HUES6 (cell line): ENCODE data around the gene SPDEF.

Source experiments
- H3K27ac ChIP-seq: 2 replicates; pipeline ENCODE4 v1.7.0; 2013; ENCODE audit warnings: low read depth, mild to moderate bottlenecking, low read length, inconsistent platforms
- H3K27me3 ChIP-seq: 2 replicates; pipeline ENCODE4 v1.6.1; 2013; ENCODE audit warnings: low read length; ENCODE audit not compliant: control insufficient read depth, insufficient read depth
- H3K36me3 ChIP-seq: 2 replicates; pipeline ENCODE4 v1.6.1; 2013; ENCODE audit warnings: low read length; ENCODE audit not compliant: control insufficient read depth, insufficient read depth
- H3K4me1 ChIP-seq: 2 replicates; pipeline ENCODE4 v1.6.1; 2013; ENCODE audit warnings: low read length; ENCODE audit not compliant: control insufficient read depth, insufficient read depth
- H3K4me3 ChIP-seq: 2 replicates; pipeline ENCODE4 v1.5.1; 2013; ENCODE audit warnings: low read depth, low read length
- H3K9ac ChIP-seq: one replicate; pipeline ENCODE4 v1.6.1; 2013; ENCODE audit warnings: mild to moderate bottlenecking, low read length
- H3K9me3 ChIP-seq: 2 replicates; pipeline ENCODE4 v1.6.1; 2013; ENCODE audit warnings: low read depth, low read length; ENCODE audit not compliant: control insufficient read depth, insufficient read depth

SPDEF gene

DNA sequence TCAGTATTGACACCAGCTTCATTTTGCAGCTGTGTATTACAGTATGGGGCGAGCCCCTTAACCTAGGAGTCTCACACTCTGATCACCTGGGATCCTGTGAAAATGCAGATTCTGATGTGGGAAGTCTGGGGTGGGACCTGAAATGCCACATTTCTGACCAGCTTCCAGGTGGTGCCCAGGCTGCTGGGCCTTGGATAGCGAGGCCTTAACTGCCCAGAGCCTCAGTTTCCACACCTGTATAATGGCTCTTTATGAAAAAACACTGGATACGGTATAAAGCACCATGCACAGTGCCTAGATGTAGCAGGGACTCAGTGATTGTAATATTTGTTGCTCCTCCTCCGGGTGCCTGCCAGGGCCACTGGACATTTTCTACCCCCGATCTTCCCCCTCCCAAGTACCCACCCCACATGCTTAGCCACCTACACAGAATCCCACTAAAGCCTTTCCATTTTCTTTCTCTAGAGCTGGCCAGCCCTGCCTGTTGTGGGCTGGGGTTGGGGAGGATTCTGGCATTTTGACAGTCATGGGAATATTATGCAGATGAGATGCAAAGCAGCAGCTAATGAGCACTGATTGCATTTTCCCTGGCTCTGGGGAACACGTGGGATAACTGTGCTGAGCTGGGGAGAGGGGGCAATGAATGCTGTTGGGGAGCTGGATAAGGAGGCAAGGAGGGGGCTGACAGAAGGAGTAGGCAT lies 44.8 kb downstream of the SPDEF start:
- Histone ChIP-seq H3K36me3 (no peaks in the 10 kb centered on the region), H3K27me3 (peaks cover 10% of the 10 kb centered on the region)

DNA sequence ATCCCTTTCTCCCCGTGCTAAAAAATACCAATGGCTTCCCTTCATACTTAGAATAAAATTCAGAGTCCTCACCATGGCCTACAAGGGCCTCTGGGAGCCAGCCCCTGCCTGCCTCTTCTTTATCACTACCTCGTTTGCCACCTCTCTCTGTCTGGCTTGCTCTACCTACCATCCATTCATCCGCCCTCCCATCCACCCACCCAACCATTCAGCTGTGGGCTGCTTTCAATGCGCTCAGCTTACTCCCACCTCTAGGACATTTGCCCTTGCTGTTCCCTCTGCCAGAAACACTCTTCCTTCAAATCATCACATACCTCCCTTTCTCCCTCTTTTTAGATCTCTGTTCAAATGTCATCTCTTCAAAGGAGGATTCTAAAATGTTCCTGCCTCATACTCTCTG lies 45.8 kb downstream of the SPDEF start:
- Histone ChIP-seq H3K9ac (no peak overlapping the region), H3K36me3 (no peaks in the 10 kb centered on the region), H3K9me3 (no peaks in the 10 kb centered on the region), H3K27me3 (peaks cover 7% of the 10 kb centered on the region), H3K27ac (no peak overlapping the region), H3K4me1 (peaks cover 22% of the 10 kb centered on the region; the same call in 1 of the 2 replicates), H3K4me3 (no peak overlapping the region)

More for the DNA sequence above, 44.8 kb downstream of the SPDEF start:
- H3K9me3 ChIP-seq = no peaks in the 10 kb centered on the region
- H3K9ac ChIP-seq = no peak overlapping the region
- H3K27ac ChIP-seq = no peak overlapping the region
- no peak overlapping the region for H3K4me3 ChIP-seq
- H3K4me1 ChIP-seq = peaks cover 25% of the 10 kb centered on the region; the same call in 1 of the 2 replicates

DNA sequence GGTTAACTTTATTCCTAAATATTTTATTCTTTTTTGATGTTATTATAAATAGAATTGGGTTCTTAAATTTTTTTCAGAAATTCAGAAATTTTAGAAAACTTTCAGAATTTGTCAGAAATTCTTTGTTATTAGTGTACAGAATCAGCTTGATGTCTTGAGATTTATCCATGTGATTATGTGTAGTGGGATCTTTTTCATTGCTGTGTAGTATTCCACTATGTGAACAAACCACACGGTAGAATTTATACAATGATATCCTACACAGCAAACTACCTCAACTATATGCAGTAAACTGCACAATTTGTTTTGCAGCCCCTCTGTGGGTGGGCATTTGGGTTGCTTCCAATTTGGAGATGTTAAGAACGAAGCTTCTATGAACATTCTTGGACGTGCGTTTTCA lies 46.3 kb downstream of the SPDEF start:
- no peaks in the 10 kb centered on the region for H3K9me3 ChIP-seq
- no peak overlapping the region for H3K9ac ChIP-seq
- no peak overlapping the region for H3K4me3 ChIP-seq
- H3K27me3 ChIP-seq = peaks cover 4% of the 10 kb centered on the region
- no peak overlapping the region for H3K27ac ChIP-seq
- no peaks in the 10 kb centered on the region for H3K36me3 ChIP-seq
- H3K4me1 ChIP-seq = peaks cover 18% of the 10 kb centered on the region; the same call in 1 of the 2 replicates

DNA sequence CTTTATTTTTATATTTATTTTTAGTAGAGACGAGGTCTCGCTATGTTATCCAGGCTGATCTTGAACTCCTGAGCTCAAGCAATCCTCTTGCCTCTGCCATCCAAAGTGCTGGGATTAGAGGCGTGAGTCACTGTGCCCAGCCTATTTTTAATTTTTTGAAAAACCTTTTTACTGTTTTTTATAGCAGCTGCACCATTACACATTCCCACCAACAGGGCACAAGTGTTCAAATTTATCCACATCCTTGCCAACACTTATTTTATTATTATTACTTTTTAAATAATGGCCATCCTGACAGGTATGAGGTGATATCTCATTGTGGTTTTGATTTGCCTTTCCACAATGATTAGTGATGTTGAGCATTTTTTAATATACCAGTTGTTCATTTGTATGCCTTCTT lies 47.7 kb downstream of the SPDEF start:
- Histone ChIP-seq H3K27me3 (no peaks in the 10 kb centered on the region), H3K9me3 (no peaks in the 10 kb centered on the region), H3K9ac (no peak overlapping the region), H3K4me1 (peaks cover 11% of the 10 kb centered on the region; the same call in 1 of the 2 replicates), H3K36me3 (no peaks in the 10 kb centered on the region), H3K4me3 (no peak overlapping the region), H3K27ac (no peak overlapping the region)

DNA sequence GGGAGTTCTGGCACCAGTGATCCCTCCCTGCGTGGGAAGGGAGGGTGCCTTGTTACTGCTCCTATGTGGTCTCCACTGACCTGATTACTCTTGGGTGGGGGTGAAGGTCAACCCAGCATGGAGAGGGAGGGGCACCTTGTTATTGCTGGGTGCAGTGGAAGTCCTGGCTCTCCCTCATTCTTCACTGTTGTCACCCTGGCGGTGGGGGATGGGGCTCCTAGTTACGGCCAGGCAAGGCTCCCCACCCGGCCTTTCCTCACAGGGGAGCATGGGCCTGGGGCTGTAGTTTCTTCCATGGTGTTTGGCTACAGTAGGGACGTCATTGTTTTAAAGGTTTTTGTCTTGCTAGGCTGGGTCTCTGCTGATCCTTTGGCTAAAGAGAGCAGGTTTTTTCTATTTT lies 49.4 kb downstream of the SPDEF start:
- H3K9me3 ChIP-seq = peaks cover 6% of the 10 kb centered on the region; the same call in 1 of the 2 replicates

DNA sequence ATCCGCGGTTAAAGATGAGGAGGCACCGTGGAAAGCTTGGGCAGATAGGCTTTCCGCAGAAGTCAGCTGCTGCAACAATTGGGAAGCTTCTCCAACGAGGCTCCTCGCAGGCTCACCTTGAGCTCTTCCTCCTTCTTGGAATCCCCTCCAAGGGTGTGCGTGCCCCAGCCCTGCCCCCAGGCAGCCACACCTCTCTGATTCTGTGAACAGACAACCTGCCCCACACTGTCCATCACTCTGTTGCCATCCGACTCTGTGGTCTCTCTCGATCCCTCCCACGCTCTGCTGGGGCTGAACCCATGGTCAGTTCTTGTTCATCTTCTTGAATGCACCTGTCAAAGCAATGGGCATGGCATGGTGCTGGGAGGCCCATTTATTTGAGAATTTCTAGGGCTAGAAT lies 58.7 kb downstream of the SPDEF start:
- Histone ChIP-seq H3K27ac (no peak overlapping the region), H3K9me3 (peaks cover 22% of the 10 kb centered on the region), H3K36me3 (no peaks in the 10 kb centered on the region), H3K9ac (no peak overlapping the region), H3K4me3 (no peak overlapping the region), H3K4me1 (no peaks in the 10 kb centered on the region), H3K27me3 (no peaks in the 10 kb centered on the region)

More for the DNA sequence above, 49.4 kb downstream of the SPDEF start:
- Histone ChIP-seq H3K27me3 (no peaks in the 10 kb centered on the region), H3K4me1 (peaks cover 7% of the 10 kb centered on the region; the same call in 1 of the 2 replicates), H3K4me3 (no peak overlapping the region), H3K9ac (no peak overlapping the region), H3K36me3 (no peaks in the 10 kb centered on the region), H3K27ac (no peak overlapping the region)

DNA sequence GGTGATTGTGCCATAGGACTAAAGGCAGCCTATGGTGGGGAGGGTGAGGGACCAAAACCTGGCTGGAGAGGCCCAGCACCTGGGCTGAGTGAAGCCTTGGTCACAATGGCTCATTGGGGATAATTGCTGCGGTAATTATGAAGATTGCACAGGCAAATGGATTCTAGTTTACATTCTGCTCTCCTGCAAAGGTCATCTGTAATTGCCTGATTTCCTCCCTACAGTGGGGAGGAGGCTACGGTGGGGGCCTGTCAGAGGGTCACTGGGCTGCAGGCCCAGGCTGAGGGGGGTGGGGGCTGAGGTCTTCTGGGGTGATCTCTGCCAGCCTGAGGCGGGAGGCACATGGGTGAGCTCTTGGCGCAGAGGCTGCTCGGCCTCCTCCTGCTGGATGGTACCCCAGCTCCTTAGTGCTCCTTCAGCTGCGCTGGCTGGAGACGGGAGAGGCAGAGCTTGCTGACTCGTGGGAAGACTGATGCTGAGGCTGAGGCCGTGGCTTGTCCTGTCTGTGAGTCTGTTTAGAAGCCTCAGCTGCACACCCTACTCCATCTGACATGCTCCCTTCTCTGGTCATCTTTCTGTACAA lies 59.9 kb downstream of the SPDEF start:
- Histone ChIP-seq H3K36me3 (no peaks in the 10 kb centered on the region), H3K9me3 (peaks cover 17% of the 10 kb centered on the region), H3K4me3 (no peak overlapping the region), H3K4me1 (peaks cover 3% of the 10 kb centered on the region), H3K27ac (no peak overlapping the region), H3K9ac (no peak overlapping the region), H3K27me3 (no peaks in the 10 kb centered on the region)

DNA sequence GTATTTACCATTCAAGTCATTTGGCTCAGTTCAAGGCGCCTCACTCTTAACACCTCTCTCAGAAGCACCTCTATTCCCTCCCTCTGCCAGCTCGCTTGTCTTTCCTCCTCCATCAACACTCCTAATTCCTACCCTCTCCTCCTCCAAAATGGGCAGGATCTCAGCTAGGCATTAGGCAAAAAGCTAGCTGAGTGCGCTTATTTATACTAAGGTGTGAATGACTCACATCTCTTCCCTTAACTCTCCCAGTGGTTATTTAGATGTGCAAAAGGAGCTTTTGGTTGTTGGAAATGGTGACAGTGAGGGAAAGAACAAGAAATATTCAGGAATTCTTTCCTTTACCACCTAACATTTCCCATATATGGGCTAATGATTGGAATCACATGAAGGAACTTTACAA lies 61.2 kb downstream of the SPDEF start:
- Histone ChIP-seq H3K9me3 (peaks cover 6% of the 10 kb centered on the region; the same call in 1 of the 2 replicates), H3K36me3 (no peaks in the 10 kb centered on the region), H3K27me3 (no peaks in the 10 kb centered on the region), H3K9ac (no peak overlapping the region), H3K27ac (no peak overlapping the region), H3K4me3 (no peak overlapping the region), H3K4me1 (peaks cover 14% of the 10 kb centered on the region)

DNA sequence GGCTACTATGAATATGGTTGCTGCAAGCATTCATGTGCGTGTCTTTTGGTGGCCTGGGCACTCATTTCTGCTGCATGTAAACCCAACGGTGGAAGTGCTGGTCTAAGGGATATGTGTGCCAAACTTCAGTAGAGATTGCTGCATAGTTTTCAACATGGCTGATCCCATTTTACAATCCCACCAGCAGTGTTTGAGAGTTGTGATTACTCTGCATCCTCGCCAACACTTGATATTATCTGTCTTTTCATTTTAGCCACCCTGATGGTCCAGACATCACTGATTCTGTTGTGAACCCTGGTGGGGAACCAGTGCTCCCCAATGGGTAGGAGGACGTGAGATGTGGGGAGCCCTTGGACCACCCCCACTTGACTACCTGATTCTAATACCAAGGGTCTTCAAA lies 62.8 kb downstream of the SPDEF start:
- H3K4me3 ChIP-seq = no peak overlapping the region
- H3K4me1 ChIP-seq = peaks cover 14% of the 10 kb centered on the region
- no peaks in the 10 kb centered on the region for H3K27me3 ChIP-seq
- no peaks in the 10 kb centered on the region for H3K9me3 ChIP-seq
- no peak overlapping the region for H3K9ac ChIP-seq
- no peaks in the 10 kb centered on the region for H3K36me3 ChIP-seq
- no peak overlapping the region for H3K27ac ChIP-seq

DNA sequence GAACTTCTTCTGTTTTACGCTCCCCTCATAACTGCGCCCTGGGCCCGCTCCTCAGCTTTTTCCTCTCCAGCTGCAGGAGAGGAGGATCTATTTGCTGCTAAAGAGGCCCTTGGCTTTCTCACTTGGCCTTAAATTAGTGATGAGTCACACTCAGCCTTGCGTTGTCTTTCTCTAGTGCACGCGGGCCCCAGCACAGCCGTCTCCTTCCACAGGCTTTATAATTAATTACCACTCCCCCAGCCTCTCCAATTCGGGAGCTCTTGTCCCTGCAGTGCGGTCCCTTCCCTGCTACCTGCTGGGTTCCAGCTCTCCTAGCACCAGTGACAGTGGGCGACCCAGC lies 65.1 kb downstream of the SPDEF start:
- Histone ChIP-seq H3K4me1 (peaks cover 14% of the 10 kb centered on the region), H3K9ac (no peak overlapping the region), H3K9me3 (no peaks in the 10 kb centered on the region), H3K4me3 (no peak overlapping the region), H3K27me3 (no peaks in the 10 kb centered on the region), H3K27ac (no peak overlapping the region), H3K36me3 (no peaks in the 10 kb centered on the region)

DNA sequence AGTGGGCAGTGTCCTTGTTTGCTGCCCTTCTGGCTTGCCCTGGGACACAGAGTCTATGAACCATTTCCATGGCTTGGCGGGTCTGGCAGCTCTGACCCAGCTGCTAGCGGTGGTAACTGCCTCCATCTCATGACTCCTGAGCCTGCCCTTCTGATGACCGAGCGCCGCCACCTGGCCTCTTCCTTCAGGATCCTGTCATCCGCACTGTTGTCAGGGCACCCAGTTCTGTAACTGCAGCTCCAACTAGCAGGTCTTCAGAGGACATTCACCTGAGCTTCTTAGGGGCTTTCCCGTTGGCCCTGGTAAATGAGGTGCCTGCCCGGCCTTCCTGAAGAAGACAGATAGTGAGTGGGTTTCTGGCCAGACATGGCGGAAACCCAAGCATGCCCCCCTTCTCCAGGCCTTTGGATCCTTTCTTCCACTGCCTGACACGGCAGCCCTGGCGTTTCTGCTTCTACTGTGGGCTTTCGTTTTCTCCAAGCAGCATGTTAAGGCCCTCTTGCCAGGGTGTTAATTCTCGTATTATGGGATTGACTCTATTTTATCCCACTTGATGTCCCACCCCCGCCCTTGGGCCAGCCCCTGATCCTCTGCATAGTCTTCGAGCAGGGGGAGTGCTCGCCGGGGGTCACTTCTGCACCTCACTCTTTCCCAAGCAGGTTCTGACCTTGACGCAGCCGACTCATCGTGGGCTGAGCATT lies 65.6 kb downstream of the SPDEF start:
- H3K27ac ChIP-seq = no peak overlapping the region
- H3K4me3 ChIP-seq = no peak overlapping the region
- no peaks in the 10 kb centered on the region for H3K36me3 ChIP-seq
- H3K9me3 ChIP-seq = no peaks in the 10 kb centered on the region
- H3K9ac ChIP-seq = no peak overlapping the region
- H3K4me1 ChIP-seq = peaks cover 14% of the 10 kb centered on the region
- H3K27me3 ChIP-seq = no peaks in the 10 kb centered on the region
